HL-60 (cell line): Measurements from ENCODE around the gene HLA-DMA.

Source experiments
- CTCF ChIP-seq: IDR thresholded peaks from one replicate; pipeline ENCODE4 v1.5.1; 2011; ENCODE audit warnings: low read length, control low read depth, inconsistent platforms; ENCODE audit not compliant: insufficient read depth
- POLR2AphosphoS5 ChIP-seq: IDR thresholded peaks from 2 replicates; pipeline ENCODE4 v1.6.1; 2012; ENCODE audit warnings: low read depth
- SPI1 ChIP-seq: IDR thresholded peaks from 2 replicates; pipeline ENCODE4 v1.6.1; 2012; ENCODE audit warnings: low read depth, mild to moderate bottlenecking, borderline replicate concordance

DNA sequence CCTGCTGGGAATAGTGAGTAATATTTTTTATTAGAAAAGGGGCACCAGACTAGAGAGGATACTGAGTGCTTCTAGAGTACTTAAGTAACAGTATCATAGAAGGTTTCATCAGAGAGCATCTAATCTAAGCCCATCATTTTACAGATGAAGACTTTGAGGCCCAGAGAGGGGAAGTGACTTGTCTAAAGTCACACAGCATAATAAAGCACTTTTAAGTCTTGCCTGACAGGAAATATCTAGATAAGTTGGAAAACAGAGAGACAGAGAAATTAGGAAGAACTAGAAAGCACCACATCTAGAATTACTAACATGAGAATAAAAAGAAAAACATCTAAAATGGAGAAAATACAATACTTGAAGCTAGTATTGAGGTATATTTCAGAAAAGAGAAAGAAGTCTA is 6.0 kb downstream of the HLA-DMA start:
- no peak for TF ChIP-seq CTCF
- TF ChIP-seq SPI1 = no peak
- no peak for TF ChIP-seq POLR2AphosphoS5
